HepG2 (cell line): ENCODE data around the gene LSS. TPM values are rescaled to one million over a fixed set of nuclear protein-coding genes. Genes with fewer than 3 reads are reported as not detected.

Experiments
- ATAC-seq: fragments of 200-7000 bp; cut with Tn5 transposase; 3 replicates; pipeline ENCODE4 v1.9.1; 2020; ENCODE audit warnings: mild to moderate bottlenecking, moderate library complexity
- BruUV-seq: library from RNA; stranded (reverse); fragments of 400-500 nt; replicated peaks from 2 replicates; lab custom pipeline; 2021; lab: Mats Ljungman, UMichigan
- CTCF ChIA-PET: fragments of 300-600 bp; formaldehyde crosslinking; extraction: SDS; loops from one replicate; lab custom pipeline; 2021; ENCODE audit warnings: low total read pairs, inconsistent platforms, low intra/inter-chr PET ratio; lab: Yijun Ruan, JAX
- POLR2A ChIA-PET: fragments of 350-600 bp; sonication (Branson Sonifier 250); formaldehyde crosslinking; loops from one replicate; lab custom pipeline; 2020; ENCODE audit warnings: antibody characterized with exemption, inconsistent platforms; lab: Yijun Ruan, JAX
- DNase-seq: peaks from one replicate; pipeline ENCODE4 v3.0.0-alpha.2; 2015; ENCODE audit warnings: low spot score
- FAIRE-seq: peaks from 3 replicates; lab custom pipeline; 2011; peaks lifted over from hg19 to GRCh38; lab: Jason Lieb, UNC
- H2AFZ ChIP-seq: one replicate; pipeline ENCODE4 v1.6.1; 2011; ENCODE audit warnings: low read length, inconsistent platforms
- H3K27ac ChIP-seq: fragments of 300-600 bp; 3 replicates; pipeline ENCODE4 v1.8.0; 2011; ENCODE audit warnings: mixed run types, mild to moderate bottlenecking, mixed read lengths, low read length, inconsistent platforms; ENCODE audit not compliant: insufficient read depth; ENCODE audit errors: extremely low read length
- H3K27me3 ChIP-seq, 2 experiments: fragments of 200-600 bp in 1 of 2; 2 replicates in 1 of 2; 3 replicates in 1 of 2; pipeline versions ENCODE4 v1.6.0 to v1.8.0; 2011; ENCODE audit warnings: low read length in 2 of 2, mild to moderate bottlenecking in 2 of 2, moderate library complexity in 2 of 2, inconsistent platforms in 1 of 2; ENCODE audit not compliant: insufficient read depth in 2 of 2, control insufficient read depth in 1 of 2
- H3K36me3 ChIP-seq, 2 experiments: fragments of 200-600 bp in 1 of 2; replicated peaks in 1 of 2; 2 replicates in 1 of 2; 3 replicates in 1 of 2; pipeline versions ENCODE4 v1.5.1 to v1.8.0; 2011; ENCODE audit warnings: low read length in 2 of 2, inconsistent platforms in 1 of 2; ENCODE audit not compliant: insufficient read depth in 2 of 2, control insufficient read depth in 1 of 2
- H3K4me1 ChIP-seq: 2 replicates; pipeline ENCODE4 v1.5.1; 2012; ENCODE audit warnings: low read length, inconsistent platforms; ENCODE audit not compliant: insufficient read depth
- H3K4me2 ChIP-seq: 2 replicates; pipeline ENCODE4 v1.6.0; 2011; ENCODE audit warnings: low read depth, low read length, inconsistent platforms
- H3K4me3 ChIP-seq, 3 experiments: fragments of 200-600 bp in 1 of 3; sonication (generic), shearing (Covaris generic) in 1 of 3; replicated peaks in 1 of 3; 2 replicates each; pipeline ENCODE4 v1.5.1; 2011 to 2016; ENCODE audit warnings: low read length in 3 of 3, inconsistent platforms in 2 of 3, low read depth in 2 of 3, mild to moderate bottlenecking in 2 of 3, control low read depth in 1 of 3, mixed read lengths in 1 of 3; ENCODE audit not compliant: insufficient read depth in 1 of 3
- H3K79me2 ChIP-seq: one replicate; pipeline ENCODE4 v1.6.1; 2011; ENCODE audit warnings: low read length, inconsistent platforms; ENCODE audit not compliant: insufficient read depth
- H3K9ac ChIP-seq: 2 replicates; pipeline ENCODE4 v1.6.0; 2011; ENCODE audit warnings: mild to moderate bottlenecking, low read depth, low read length, inconsistent platforms; ENCODE audit not compliant: insufficient read depth
- H3K9me3 ChIP-seq: 2 replicates; pipeline ENCODE4 v1.5.1; 2012; ENCODE audit warnings: mild to moderate bottlenecking, low read length
- H4K20me1 ChIP-seq: 2 replicates; pipeline ENCODE4 v1.6.0; 2011; ENCODE audit warnings: inconsistent platforms, mild to moderate bottlenecking, low read length, moderate library complexity; ENCODE audit not compliant: insufficient read depth
- AGO1 ChIP-seq: fragments of 200-400 bp; formaldehyde crosslinking; IDR thresholded peaks from 2 replicates; pipeline ENCODE4 v1.6.1; 2017; ENCODE audit warnings: mild to moderate bottlenecking, low read depth, low read length, moderate library complexity; ENCODE audit not compliant: poor library complexity, severe bottlenecking
- FOXK2 ChIP-seq: fragments of 450-650 bp; IDR thresholded peaks from 2 replicates; pipeline ENCODE4 v1.6.1; 2016
- MAF1 ChIP-seq: sonication (generic); formaldehyde crosslinking; IDR thresholded peaks from 2 replicates; pipeline ENCODE4 v1.5.0; 2020; ENCODE audit warnings: missing genetic modification reagents, borderline replicate concordance
- ZNF124 ChIP-seq: sonication (generic); formaldehyde crosslinking; IDR thresholded peaks from 2 replicates; pipeline ENCODE4 v1.4.0; 2020; ENCODE audit warnings: missing genetic modification reagents
- ZNF275 ChIP-seq: sonication (generic); formaldehyde crosslinking; IDR thresholded peaks from 2 replicates; pipeline ENCODE4 v1.8.0; 2022; ENCODE audit warnings: missing genetic modification reagents, mild to moderate bottlenecking, inconsistent platforms, borderline replicate concordance
- ZNF350 ChIP-seq: sonication (generic); formaldehyde crosslinking; IDR thresholded peaks from 2 replicates; pipeline ENCODE4 v1.4.0; 2020; ENCODE audit warnings: mild to moderate bottlenecking, low read depth, missing genetic modification reagents, borderline replicate concordance
- WGBS: methylation state at CpG from one replicate; pipeline ENCODE4 v1.1.6; 2017; ENCODE audit warnings: low lambda C conversion rate; 5-methylcytosine and 5-hydroxymethylcytosine counted together
- in situ Hi-C: cut with HindIII; loops from 2 replicates; pipeline ENCODE4 v1.10.0; 2017; ENCODE audit warnings: low pct_unique_long_range_greater_than_20kb; ENCODE audit not compliant: extremely low pct_ligation_motif_present
- intact Hi-C: fragments of 100-400 bp; cut with micrococcal nuclease; formaldehyde crosslinking; loops from one replicate; pipeline ENCODE4 v1.10.0; 2022; ENCODE audit not compliant: unreplicated experiment
- polyA plus RNA-seq, 8 experiments: library from polyadenylated mRNA; depleted of rRNA in 3 of 8; stranded (reverse) in 7 of 8; unstranded in 1 of 8; fragments of >200 nt; fragmentation: Illumina TruSeq in 4 of 8; extraction: Trizol in 4 of 8; gene quantifications; 2 replicates each; pipeline versions ENCODE4 v1.2.1 to v1.2.3, GENCODE V29; 2011 to 2016; ENCODE audit warnings: low read depth in 4 of 8, missing spikeins in 1 of 8, mixed read lengths in 1 of 8; ENCODE audit not compliant: insufficient read depth in 1 of 8
- total RNA-seq, 5 experiments: library from RNA; depleted of rRNA; stranded (reverse); fragments of >200 nt; fragmentation: Illumina TruSeq; extraction: Trizol; gene quantifications; 2 replicates each; pipeline ENCODE4 v1.2.3, GENCODE V29; 2016; ENCODE audit warnings: low read depth in 1 of 5
- TF ChIP-seq, protein P1 (sequence below): IDR thresholded peaks from 2 replicates; pipeline ENCODE4 v1.6.1; 2016; ENCODE audit warnings: low read depth, missing genetic modification reagents, missing compliant biosample characterization
- TF ChIP-seq, protein P2 (sequence below): sonication (generic); formaldehyde crosslinking; IDR thresholded peaks from 2 replicates; pipeline ENCODE4 v1.9.0; 2021; ENCODE audit warnings: missing genetic modification reagents, mild to moderate bottlenecking, borderline replicate concordance

The LSS gene
- total and polyA plus RNA-seq, 2 of the 13 experiments (the other 11 are each of a cell fraction or from before 2014, with no cell fraction given): 72.6 to 113 TPM

DNA sequence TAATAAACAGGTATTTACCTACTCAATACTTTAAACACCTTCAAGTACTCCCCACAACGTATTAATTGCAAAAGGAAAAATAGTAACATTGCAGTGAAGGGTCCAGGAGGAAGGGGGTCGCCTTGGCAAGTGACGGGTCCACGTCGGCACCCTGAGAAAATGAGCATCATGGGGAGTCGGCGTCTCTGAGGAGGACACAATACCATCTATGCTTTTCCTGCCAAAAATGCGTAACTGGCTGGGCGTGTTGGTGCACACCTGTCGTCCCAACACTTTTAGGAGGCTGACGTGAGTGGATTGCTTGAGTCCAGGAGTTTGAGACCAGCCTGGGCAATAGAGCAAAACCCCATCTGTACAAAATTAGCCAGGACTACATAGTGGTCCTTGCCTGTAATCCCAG is 80.5 kb downstream of the LSS start:
- Histone ChIP-seq H3K79me2 (peaks cover 4% of the 10 kb centered on the region), H3K4me1 (peaks cover 61% of the 10 kb centered on the region), H3K27me3 (no peaks in the 10 kb centered on the region), H4K20me1 (peaks cover 8% of the 10 kb centered on the region; the same call in 1 of the 2 replicates), H3K4me3 (no peak overlapping the region), H3K36me3 (peaks cover 4 to 27% of the 10 kb centered on the region in 2 experiments; a peak in 4 of 5 replicates), H3K27ac (no peak overlapping the region), H3K9ac (no peak overlapping the region), H3K9me3 (no peaks in the 10 kb centered on the region), H2AFZ (no peak overlapping the region), H3K4me2 (no peak overlapping the region)
- POLR2A ChIA-PET: no interaction called here
- intact Hi-C loops: loop anchor here (5.0 kb wide), 2 partner anchors 174 to 176 kb away; partner anchors contain the start of genes C21orf58 and PCNT
- TF ChIP-seq, protein P1, sequence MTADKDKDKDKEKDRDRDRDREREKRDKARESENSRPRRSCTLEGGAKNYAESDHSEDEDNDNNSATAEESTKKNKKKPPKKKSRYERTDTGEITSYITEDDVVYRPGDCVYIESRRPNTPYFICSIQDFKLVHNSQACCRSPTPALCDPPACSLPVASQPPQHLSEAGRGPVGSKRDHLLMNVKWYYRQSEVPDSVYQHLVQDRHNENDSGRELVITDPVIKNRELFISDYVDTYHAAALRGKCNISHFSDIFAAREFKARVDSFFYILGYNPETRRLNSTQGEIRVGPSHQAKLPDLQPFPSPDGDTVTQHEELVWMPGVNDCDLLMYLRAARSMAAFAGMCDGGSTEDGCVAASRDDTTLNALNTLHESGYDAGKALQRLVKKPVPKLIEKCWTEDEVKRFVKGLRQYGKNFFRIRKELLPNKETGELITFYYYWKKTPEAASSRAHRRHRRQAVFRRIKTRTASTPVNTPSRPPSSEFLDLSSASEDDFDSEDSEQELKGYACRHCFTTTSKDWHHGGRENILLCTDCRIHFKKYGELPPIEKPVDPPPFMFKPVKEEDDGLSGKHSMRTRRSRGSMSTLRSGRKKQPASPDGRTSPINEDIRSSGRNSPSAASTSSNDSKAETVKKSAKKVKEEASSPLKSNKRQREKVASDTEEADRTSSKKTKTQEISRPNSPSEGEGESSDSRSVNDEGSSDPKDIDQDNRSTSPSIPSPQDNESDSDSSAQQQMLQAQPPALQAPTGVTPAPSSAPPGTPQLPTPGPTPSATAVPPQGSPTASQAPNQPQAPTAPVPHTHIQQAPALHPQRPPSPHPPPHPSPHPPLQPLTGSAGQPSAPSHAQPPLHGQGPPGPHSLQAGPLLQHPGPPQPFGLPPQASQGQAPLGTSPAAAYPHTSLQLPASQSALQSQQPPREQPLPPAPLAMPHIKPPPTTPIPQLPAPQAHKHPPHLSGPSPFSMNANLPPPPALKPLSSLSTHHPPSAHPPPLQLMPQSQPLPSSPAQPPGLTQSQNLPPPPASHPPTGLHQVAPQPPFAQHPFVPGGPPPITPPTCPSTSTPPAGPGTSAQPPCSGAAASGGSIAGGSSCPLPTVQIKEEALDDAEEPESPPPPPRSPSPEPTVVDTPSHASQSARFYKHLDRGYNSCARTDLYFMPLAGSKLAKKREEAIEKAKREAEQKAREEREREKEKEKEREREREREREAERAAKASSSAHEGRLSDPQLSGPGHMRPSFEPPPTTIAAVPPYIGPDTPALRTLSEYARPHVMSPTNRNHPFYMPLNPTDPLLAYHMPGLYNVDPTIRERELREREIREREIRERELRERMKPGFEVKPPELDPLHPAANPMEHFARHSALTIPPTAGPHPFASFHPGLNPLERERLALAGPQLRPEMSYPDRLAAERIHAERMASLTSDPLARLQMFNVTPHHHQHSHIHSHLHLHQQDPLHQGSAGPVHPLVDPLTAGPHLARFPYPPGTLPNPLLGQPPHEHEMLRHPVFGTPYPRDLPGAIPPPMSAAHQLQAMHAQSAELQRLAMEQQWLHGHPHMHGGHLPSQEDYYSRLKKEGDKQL (CRISPR knock-in tag): no peak
- TF ChIP-seq MAF1 (CRISPR knock-in tag): no peak
- no peak for TF ChIP-seq ZNF124 (CRISPR knock-in tag)
- TF ChIP-seq ZNF350 (CRISPR knock-in tag): no peak
- TF ChIP-seq, protein P2, sequence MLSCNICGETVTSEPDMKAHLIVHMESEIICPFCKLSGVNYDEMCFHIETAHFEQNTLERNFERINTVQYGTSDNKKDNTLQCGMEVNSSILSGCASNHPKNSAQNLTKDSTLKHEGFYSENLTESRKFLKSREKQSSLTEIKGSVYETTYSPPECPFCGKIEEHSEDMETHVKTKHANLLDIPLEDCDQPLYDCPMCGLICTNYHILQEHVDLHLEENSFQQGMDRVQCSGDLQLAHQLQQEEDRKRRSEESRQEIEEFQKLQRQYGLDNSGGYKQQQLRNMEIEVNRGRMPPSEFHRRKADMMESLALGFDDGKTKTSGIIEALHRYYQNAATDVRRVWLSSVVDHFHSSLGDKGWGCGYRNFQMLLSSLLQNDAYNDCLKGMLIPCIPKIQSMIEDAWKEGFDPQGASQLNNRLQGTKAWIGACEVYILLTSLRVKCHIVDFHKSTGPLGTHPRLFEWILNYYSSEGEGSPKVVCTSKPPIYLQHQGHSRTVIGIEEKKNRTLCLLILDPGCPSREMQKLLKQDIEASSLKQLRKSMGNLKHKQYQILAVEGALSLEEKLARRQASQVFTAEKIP (CRISPR knock-in tag): no peak
- no peak for TF ChIP-seq AGO1
- no peak for TF ChIP-seq FOXK2
- TF ChIP-seq ZNF275 (CRISPR knock-in tag): no peak
- CTCF ChIA-PET: interaction anchor here (0.7 kb wide), 1 partner anchor 138 kb away, joined by 3 read pairs; the partner anchor contains the start of genes MCM3AP and YBEY
- DNase-seq (no peak), FAIRE-seq (no peak), ATAC-seq (no peak)
- 97% methylated on average over 11 of the region's 11 CpGs for WGBS
- in situ Hi-C loops: no loop called here
- BruUV-seq: no TSS peak
